C4-2B (cell line): ENCODE data around the gene DAPK1.

Experiments
- ZFX ChIP-seq: fragments of 450-650 bp; IDR thresholded peaks from 2 replicates; pipeline ENCODE4 v1.6.1; 2017
- TF ChIP-seq, protein P1 (sequence below): fragments of 450-650 bp; conservative IDR thresholded peaks from 2 replicates; pipeline ENCODE4 v1.5.1; 2017; ENCODE audit warnings: mild to moderate bottlenecking

DNA sequence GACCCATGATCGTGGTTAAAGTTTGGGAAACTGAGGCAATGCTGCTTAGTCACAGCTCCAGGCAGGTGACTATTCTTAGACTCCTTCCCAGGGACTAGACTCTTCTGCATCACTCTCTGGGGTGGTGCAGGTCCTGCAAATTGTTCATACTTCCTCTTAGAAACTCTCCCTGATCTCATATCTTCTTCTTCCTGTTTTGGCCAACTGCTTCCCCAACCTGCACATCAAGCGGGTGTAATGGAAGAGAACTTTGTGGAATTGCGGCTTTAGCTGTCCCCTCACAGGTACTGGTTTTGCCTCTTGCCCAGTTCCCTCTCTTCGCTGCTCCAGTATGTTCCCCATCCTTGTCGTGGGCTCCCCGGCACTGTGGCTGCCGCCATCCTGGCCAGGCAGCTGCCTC is 116.7 kb downstream of the DAPK1 start:
- TF ChIP-seq, protein P1, sequence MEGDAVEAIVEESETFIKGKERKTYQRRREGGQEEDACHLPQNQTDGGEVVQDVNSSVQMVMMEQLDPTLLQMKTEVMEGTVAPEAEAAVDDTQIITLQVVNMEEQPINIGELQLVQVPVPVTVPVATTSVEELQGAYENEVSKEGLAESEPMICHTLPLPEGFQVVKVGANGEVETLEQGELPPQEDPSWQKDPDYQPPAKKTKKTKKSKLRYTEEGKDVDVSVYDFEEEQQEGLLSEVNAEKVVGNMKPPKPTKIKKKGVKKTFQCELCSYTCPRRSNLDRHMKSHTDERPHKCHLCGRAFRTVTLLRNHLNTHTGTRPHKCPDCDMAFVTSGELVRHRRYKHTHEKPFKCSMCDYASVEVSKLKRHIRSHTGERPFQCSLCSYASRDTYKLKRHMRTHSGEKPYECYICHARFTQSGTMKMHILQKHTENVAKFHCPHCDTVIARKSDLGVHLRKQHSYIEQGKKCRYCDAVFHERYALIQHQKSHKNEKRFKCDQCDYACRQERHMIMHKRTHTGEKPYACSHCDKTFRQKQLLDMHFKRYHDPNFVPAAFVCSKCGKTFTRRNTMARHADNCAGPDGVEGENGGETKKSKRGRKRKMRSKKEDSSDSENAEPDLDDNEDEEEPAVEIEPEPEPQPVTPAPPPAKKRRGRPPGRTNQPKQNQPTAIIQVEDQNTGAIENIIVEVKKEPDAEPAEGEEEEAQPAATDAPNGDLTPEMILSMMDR: no peak
- TF ChIP-seq ZFX: no peak
